NOMO-1 (cell line): Measurements from ENCODE around the gene AOAH.
A peak's percentile ranks its signal among the peaks of the same experiment; 100 is the strongest.

Experiments used
- DNase-seq, 2 experiments: peaks; one replicate each; lab custom pipeline; 2025; ENCODE audit not compliant: unreplicated experiment in 2 of 2; lab: John Stamatoyannopoulos, UW

The AOAH gene

GRCh38 chr7:36567699-36568451 is 156.4 kb downstream of the AOAH start:
- no peak for DNase-seq

- DNase-seq: peak; percentile 71 to 75
Observed at GRCh38 chr7:36565792-36566356, 158.4 kb downstream of the AOAH start.

- no peak for DNase-seq
Observed at GRCh38 chr7:36564489-36564888, 159.8 kb downstream of the AOAH start.

- no peak for DNase-seq
Observed at GRCh38 chr7:36563706-36564327, 160.5 kb downstream of the AOAH start.

- DNase-seq: no peak
Observed at GRCh38 chr7:36562121-36562520, 162.2 kb downstream of the AOAH start.

GRCh38 chr7:36549029-36549428 is 175.3 kb downstream of the AOAH start:
- no peak for DNase-seq

GRCh38 chr7:36547416-36547815 is 176.9 kb downstream of the AOAH start:
- no peak for DNase-seq

- DNase-seq: no peak
Observed at GRCh38 chr7:36546331-36546730, 178.0 kb downstream of the AOAH start.

GRCh38 chr7:36545291-36545690 is 179.0 kb downstream of the AOAH start:
- no peak for DNase-seq

GRCh38 chr7:36538126-36538525 is 186.2 kb downstream of the AOAH start:
- DNase-seq: no peak

GRCh38 chr7:36535866-36536664 is 188.2 kb downstream of the AOAH start:
- no peak for DNase-seq

- no peak for DNase-seq
Observed at GRCh38 chr7:36533717-36534116, 190.6 kb downstream of the AOAH start.

GRCh38 chr7:36532981-36533499 is 191.3 kb downstream of the AOAH start:
- no peak for DNase-seq

GRCh38 chr7:36531951-36532350 is 192.3 kb downstream of the AOAH start:
- DNase-seq: no peak

- DNase-seq: no peak
Observed at GRCh38 chr7:36530456-36530855, 193.8 kb downstream of the AOAH start.

GRCh38 chr7:36527549-36527913 is 196.8 kb downstream of the AOAH start:
- no peak for DNase-seq

- no peak for DNase-seq
Observed at GRCh38 chr7:36526863-36527548, 197.3 kb downstream of the AOAH start.

GRCh38 chr7:36523371-36524101 is 200.8 kb downstream of the AOAH start:
- no peak for DNase-seq

- DNase-seq: no peak
Observed at GRCh38 chr7:36522453-36523007, 201.8 kb downstream of the AOAH start.

GRCh38 chr7:36521911-36522310 is 202.4 kb downstream of the AOAH start:
- DNase-seq: no peak
